H1 (cell line): Measurements from ENCODE around the gene EEF1G. TPM values are rescaled to one million over a fixed set of nuclear protein-coding genes. Genes with fewer than 3 reads are reported as not detected.

Source experiments
- CTCF ChIA-PET: fragments of 300-600 bp; sonication (Branson Sonifier 250); formaldehyde crosslinking; loops from one replicate; lab custom pipeline; 2021; ENCODE audit not compliant: partially characterized antibody; lab: Charles Lee
- POLR2A ChIA-PET: fragments of 300-600 bp; sonication (Branson Sonifier 250); formaldehyde crosslinking; loops from one replicate; lab custom pipeline; 2021; ENCODE audit warnings: inconsistent platforms; ENCODE audit not compliant: partially characterized antibody; lab: Charles Lee
- DNase-seq, 2 experiments: peaks; one replicate each; pipeline versions ENCODE4 v3.0.0 to v3.0.0-alpha.2; 2010 to 2022; ENCODE audit warnings: low spot score in 2 of 2, low read depth in 1 of 2, mixed read lengths in 1 of 2
- FAIRE-seq: peaks from 2 replicates; lab custom pipeline; 2011; peaks lifted over from hg19 to GRCh38; lab: Jason Lieb, UNC
- H2AFZ ChIP-seq: 2 replicates; pipeline ENCODE4 v1.8.1; 2012; ENCODE audit warnings: low read length, inconsistent platforms
- H2AK5ac ChIP-seq: 2 replicates; pipeline ENCODE4 v1.6.1; 2013; ENCODE audit warnings: low read depth, low read length
- H2BK120ac ChIP-seq: replicated peaks from 2 replicates; pipeline ENCODE3; 2013; ENCODE audit warnings: low read depth, low read length, inconsistent platforms
- H2BK12ac ChIP-seq: 2 replicates; pipeline ENCODE4 v1.6.1; 2013; ENCODE audit warnings: low read depth, low read length
- H2BK15ac ChIP-seq: 2 replicates; pipeline ENCODE4 v1.6.1; 2013; ENCODE audit warnings: low read length
- H2BK20ac ChIP-seq: 2 replicates; pipeline ENCODE4 v1.6.1; 2013; ENCODE audit warnings: low read length
- H2BK5ac ChIP-seq: 2 replicates; pipeline ENCODE4 v1.6.1; 2013; ENCODE audit warnings: low read depth, low read length
- H3K14ac ChIP-seq: 2 replicates; pipeline ENCODE4 v1.6.1; 2013; ENCODE audit warnings: inconsistent platforms; ENCODE audit not compliant: insufficient read length
- H3K18ac ChIP-seq: 2 replicates; pipeline ENCODE4 v1.6.1; 2013; ENCODE audit warnings: low read length; ENCODE audit errors: extremely low read depth
- H3K23ac ChIP-seq: 2 replicates; pipeline ENCODE4 v1.6.1; 2013; ENCODE audit warnings: inconsistent platforms; ENCODE audit not compliant: insufficient read length
- H3K23me2 ChIP-seq: 2 replicates; pipeline ENCODE4 v1.6.1; 2013; ENCODE audit warnings: low read depth, low read length
- H3K27ac ChIP-seq: 2 replicates; pipeline ENCODE4 v1.6.1; 2011; ENCODE audit warnings: low read depth, low read length, inconsistent platforms
- H3K27me3 ChIP-seq, 4 experiments: replicated peaks in 1 of 4; 1 replicate in 1 of 4; 2 replicates in 3 of 4; pipeline versions ENCODE4 v1.6.1 to v1.8.1; 2011 to 2013; ENCODE audit warnings: low read length in 3 of 4, mild to moderate bottlenecking in 3 of 4, inconsistent platforms in 2 of 4, mixed read lengths in 2 of 4, moderate library complexity in 1 of 4; ENCODE audit not compliant: control insufficient read depth in 3 of 4, insufficient read depth in 3 of 4; ENCODE audit errors: extremely low read depth in 1 of 4
- H3K36me3 ChIP-seq, 4 experiments: 2 replicates each; pipeline versions ENCODE4 v1.6.1 to v1.8.1; 2011 to 2013; ENCODE audit warnings: mild to moderate bottlenecking in 4 of 4, low read length in 3 of 4, moderate library complexity in 2 of 4, control low read depth in 1 of 4, inconsistent platforms in 1 of 4; ENCODE audit not compliant: insufficient read depth in 4 of 4, control insufficient read depth in 2 of 4
- H3K4ac ChIP-seq: replicated peaks from 2 replicates; pipeline ENCODE3; 2013; ENCODE audit warnings: low read length, low read depth, mixed read lengths, inconsistent platforms; ENCODE audit not compliant: insufficient read length
- H3K4me1 ChIP-seq, 4 experiments: replicated peaks in 1 of 4; 1 replicate in 1 of 4; 2 replicates in 3 of 4; pipeline versions ENCODE4 v1.6.1 to v1.8.1; 2011 to 2013; ENCODE audit warnings: low read length in 3 of 4, inconsistent platforms in 2 of 4, mixed read lengths in 1 of 4; ENCODE audit not compliant: insufficient read depth in 4 of 4, control insufficient read depth in 3 of 4
- H3K4me2 ChIP-seq, 2 experiments: 2 replicates each; pipeline versions ENCODE4 v1.6.1 to v1.8.1; 2011 to 2013; ENCODE audit warnings: low read depth in 2 of 2, low read length in 2 of 2, control low read depth in 1 of 2, inconsistent platforms in 1 of 2, mild to moderate bottlenecking in 1 of 2; ENCODE audit not compliant: insufficient read depth in 1 of 2
- H3K4me3 ChIP-seq, 4 experiments: fragments of 200-600, 300-600 bp in 1 of 4; sonication (generic), shearing (Covaris generic), sonication (Bioruptor Twin) in 1 of 4; 2 replicates each; pipeline versions ENCODE4 v1.5.1 to v1.8.1; 2011 to 2016; ENCODE audit warnings: low read length in 4 of 4, low read depth in 3 of 4, control low read depth in 2 of 4, inconsistent platforms in 2 of 4, mild to moderate bottlenecking in 2 of 4, mixed read lengths in 1 of 4, moderate library complexity in 1 of 4; ENCODE audit not compliant: insufficient read depth in 2 of 4; ENCODE audit errors: extremely low read depth in 1 of 4
- H3K56ac ChIP-seq: replicated peaks from 2 replicates; pipeline ENCODE3; 2013; ENCODE audit warnings: low read depth, mild to moderate bottlenecking, mixed read lengths, low read length, inconsistent platforms; ENCODE audit not compliant: insufficient read length
- H3K79me1 ChIP-seq: 2 replicates; pipeline ENCODE4 v1.6.1; 2013; ENCODE audit warnings: low read depth, low read length, control low read depth
- H3K79me2 ChIP-seq, 2 experiments: 2 replicates each; pipeline versions ENCODE4 v1.6.1 to v1.8.1; 2012 to 2013; ENCODE audit warnings: low read length in 2 of 2, mild to moderate bottlenecking in 2 of 2, inconsistent platforms in 1 of 2; ENCODE audit not compliant: insufficient read depth in 2 of 2, control insufficient read depth in 1 of 2
- H3K9ac ChIP-seq, 4 experiments: replicated peaks in 1 of 4; 1 replicate in 1 of 4; 2 replicates in 3 of 4; pipeline versions ENCODE4 v1.6.1 to v1.8.1; 2011 to 2013; ENCODE audit warnings: low read depth in 3 of 4, low read length in 3 of 4, control low read depth in 2 of 4, mild to moderate bottlenecking in 2 of 4, moderate library complexity in 2 of 4, inconsistent platforms in 1 of 4; ENCODE audit errors: extremely low read depth in 1 of 4
- H3K9me3 ChIP-seq, 2 experiments: 2 replicates each; pipeline versions ENCODE4 v1.6.1 to v1.8.1; 2012 to 2013; ENCODE audit warnings: mild to moderate bottlenecking in 2 of 2, moderate library complexity in 2 of 2, control low read depth in 1 of 2, inconsistent platforms in 1 of 2, low read depth in 1 of 2, low read length in 1 of 2, mixed read lengths in 1 of 2; ENCODE audit not compliant: insufficient read depth in 2 of 2
- H4K20me1 ChIP-seq, 2 experiments: replicated peaks in 1 of 2; 2 replicates each; pipeline versions ENCODE3 to v1.8.1; 2011 to 2013; ENCODE audit warnings: inconsistent platforms in 2 of 2, low read length in 2 of 2, mild to moderate bottlenecking in 1 of 2; ENCODE audit not compliant: insufficient read depth in 2 of 2, control insufficient read depth in 1 of 2
- H4K5ac ChIP-seq: 2 replicates; pipeline ENCODE4 v1.6.1; 2013; ENCODE audit warnings: low read length, low read depth, mixed read lengths, inconsistent platforms; ENCODE audit not compliant: insufficient read length
- H4K8ac ChIP-seq: 2 replicates; pipeline ENCODE4 v1.8.0; 2013; ENCODE audit warnings: mild to moderate bottlenecking, moderate library complexity, low read length, inconsistent platforms; ENCODE audit not compliant: insufficient read depth; ENCODE audit errors: extremely low read depth
- H4K91ac ChIP-seq: replicated peaks from 2 replicates; pipeline ENCODE3; 2013; ENCODE audit warnings: low read length, mixed read lengths, inconsistent platforms; ENCODE audit not compliant: insufficient read length
- EGR1 ChIP-seq: IDR thresholded peaks from 2 replicates; pipeline ENCODE4 v1.6.1; 2011; ENCODE audit warnings: low read depth, low read length, borderline replicate concordance
- EZH2 ChIP-seq: fragments of 200-600 bp; sonication (generic); IDR thresholded peaks from 2 replicates; pipeline ENCODE4 v1.7.1; 2012; ENCODE audit warnings: low read depth, mild to moderate bottlenecking, moderate library complexity, low read length, inconsistent platforms; ENCODE audit not compliant: severe bottlenecking
- RXRA ChIP-seq: IDR thresholded peaks from 2 replicates; pipeline ENCODE4 v1.6.1; 2011; ENCODE audit warnings: low read depth, mild to moderate bottlenecking, low read length, moderate library complexity; ENCODE audit not compliant: insufficient read depth
- SAP30 ChIP-seq: fragments of 300-600 bp; sonication (generic); IDR thresholded peaks from 2 replicates; pipeline ENCODE4 v1.7.1; 2012; ENCODE audit warnings: low read length, moderate library complexity, mild to moderate bottlenecking, inconsistent platforms; ENCODE audit not compliant: insufficient read depth, insufficient replicate concordance
- SP2 ChIP-seq: IDR thresholded peaks from 2 replicates; pipeline ENCODE4 v1.6.1; 2012; ENCODE audit warnings: mild to moderate bottlenecking, low read length, inconsistent platforms
- WGBS, 2 experiments: shearing (Covaris generic) in 1 of 2; methylation state at CpG; one replicate each; pipeline versions ENCODE4 v1.1.6 to v1.1.7; 2013 to 2015; ENCODE audit warnings: low lambda C conversion rate in 2 of 2, mixed read lengths in 2 of 2, inconsistent platforms in 1 of 2, low coverage in 1 of 2, missing lambda C conversion rate in 1 of 2; ENCODE audit not compliant: insufficient replicate concordance in 2 of 2, insufficient coverage in 1 of 2, insufficient read length in 1 of 2; ENCODE audit errors: extremely low coverage in 1 of 2, missing lambda C conversion rate in 1 of 2; 5-methylcytosine and 5-hydroxymethylcytosine counted together
- polyA plus RNA-seq, 7 experiments: library from polyadenylated mRNA; depleted of rRNA in 3 of 7; stranded (reverse) in 5 of 7; unstranded in 2 of 7; fragments of >200 nt in 5 of 7; fragments of 200-250 nt in 2 of 7; gene quantifications; 1 replicate in 5 of 7; 2 replicates in 1 of 7; 4 replicates in 1 of 7; pipeline versions ENCODE4 v1.2.1 to v1.2.3, GENCODE V29; 2011 to 2013; ENCODE audit warnings: missing spikeins in 2 of 7, mixed read lengths in 2 of 7
- total RNA-seq: library from RNA; stranded (reverse); fragmentation: NEBNext Ultra II Directional; extraction: Animal tissue kit (Norgen Biotek cat#: 25700); gene quantifications from 2 replicates; pipeline ENCODE4 v1.2.1, GENCODE V29; 2021

EEF1G gene
- total and polyA plus RNA-seq, 2 of the 8 experiments (the other 6 are each of a cell fraction or from before 2014, with no cell fraction given) = 1,627 to 1,996 TPM

DNA sequence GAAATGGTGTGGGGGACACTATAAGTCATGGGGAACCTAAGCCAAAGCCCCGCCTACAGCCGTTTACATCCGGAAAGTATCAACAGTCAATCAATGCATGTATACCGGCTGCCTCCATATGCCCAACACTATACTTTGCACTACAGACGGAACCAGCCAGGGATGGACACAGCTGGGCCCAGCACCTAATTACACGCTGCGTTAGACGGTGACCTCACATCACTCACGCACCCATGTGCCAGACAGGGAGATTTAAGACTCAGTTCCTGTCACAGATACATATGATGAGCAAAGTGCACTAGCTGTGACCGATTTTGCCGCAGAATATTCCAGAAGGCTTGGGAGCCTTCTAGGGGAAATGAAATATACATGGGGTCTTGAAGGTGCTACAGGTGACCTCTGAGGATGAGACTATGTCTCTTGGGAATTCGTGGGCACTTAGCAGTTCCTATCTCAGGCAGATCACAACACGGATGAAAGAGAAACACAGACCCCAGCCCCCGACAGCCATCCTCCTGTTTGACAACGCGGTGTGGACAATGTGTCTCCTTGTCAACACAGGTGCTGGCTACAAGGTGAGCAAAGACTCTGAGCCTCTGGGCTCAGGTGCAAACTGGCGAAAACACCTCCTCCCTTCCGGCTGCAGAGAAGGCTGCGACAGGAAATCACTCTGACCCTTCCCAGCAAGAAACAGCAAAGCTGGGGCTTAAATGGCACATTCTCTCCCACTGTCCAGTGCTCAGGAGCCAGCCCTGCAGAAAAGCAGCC is 35.0 kb downstream of the EEF1G start:
- Histone ChIP-seq H3K14ac (no peak overlapping the region), H3K4me3 (no peak overlapping the region), H2BK12ac (0 out of 2 replicates have a peak overlapping the region, but pooled peaks have one; percentile 39), H3K79me2 (no peaks in the 10 kb centered on the region; a peak in 1 of 4 replicates), H3K9me3 (no peaks in the 10 kb centered on the region), H4K20me1 (peaks cover 6 to 9% of the 10 kb centered on the region in 2 experiments), H2AFZ (no peak overlapping the region), H3K4me2 (no peak overlapping the region), H2BK5ac (peak overlapping the region; percentile 52; the same call in 1 of the 2 replicates), H3K9ac (no peak overlapping the region; a peak in 1 of 7 replicates), H3K36me3 (peaks cover 0 to 3% (median 0%) of the 10 kb centered on the region in 4 experiments; a peak in 1 of 8 replicates), H4K5ac (no peak overlapping the region), H2BK20ac (0 out of 2 replicates have a peak overlapping the region, but pooled peaks have one; percentile 80), H2BK120ac (no peak overlapping the region), H2AK5ac (peak overlapping the region; percentile 24; the same call in 1 of the 2 replicates), H3K23ac (no peak overlapping the region), H4K91ac (no peak overlapping the region), H3K79me1 (no peaks in the 10 kb centered on the region), H3K18ac (no peak overlapping the region), H3K56ac (no peak overlapping the region), H3K4me1 (peaks cover 0 to 24% (median 13%) of the 10 kb centered on the region in 4 experiments; a peak in 6 of 7 replicates), H4K8ac (no peak overlapping the region), H3K27me3 (peaks cover 6 to 9% (median 8%) of the 10 kb centered on the region in 4 experiments)
- ChIA-PET CTCF (interaction anchor here (0.7 to 5.3 kb wide), 7 partner anchors 22 to 143 kb away, joined by 3 to 27 read pairs (median 9); no protein-coding TSS in a partner anchor), POLR2A (interaction anchor here (0.7 to 7.5 kb wide), 3 partner anchors 14 to 144 kb away, joined by 3 to 59 read pairs (median 3); no protein-coding TSS in a partner anchor)
- DNase-seq = no peak
- FAIRE-seq = no peak
- WGBS, 2 experiments = 91% methylated on average over 19 of the region's 19 CpGs; no CpG with 5 or more reads in 1 of the 2 experiments
- TF ChIP-seq RXRA (no peak), EGR1 (no peak), EZH2 (no peak), SAP30 (no peak), SP2 (no peak)
- TF ChIP-seq, all 59 proteins: peak for 0
- peak overlapping the region; percentile 97; the same call in 1 of the 2 replicates for H2BK15ac ChIP-seq
- no peak overlapping the region for H3K27ac ChIP-seq
- peaks cover 4% of the 10 kb centered on the region; the same call in 1 of the 2 replicates for H3K23me2 ChIP-seq
- H3K4ac ChIP-seq = no peak overlapping the region
